Body of pancreas (tissue), 4 donors: ENCODE data around the gene PLAAT1. TPM values are rescaled to one million over a fixed set of nuclear protein-coding genes. Genes with fewer than 3 reads are reported as not detected.

Experiments used
- ATAC-seq: fragments of 150-250 bp; one replicate; pipeline ENCODE4 v1.9.1; 2016
- DNase-seq, 4 donors: peaks; one replicate each; pipeline ENCODE4 v3.0.0-alpha.2; 2019
- H3K27ac ChIP-seq, 4 donors: fragments of 200-600 bp; sonication (generic); 1 replicate in 3 of 4; 2 replicates in 1 of 4; pipeline versions ENCODE4 v1.5.1 to v1.6.1; 2016 to 2019; ENCODE audit warnings: mild to moderate bottlenecking in 1 of 4, mixed read lengths in 1 of 4, moderate library complexity in 1 of 4
- H3K27me3 ChIP-seq, 2 donors: fragments of 200-600 bp; sonication (generic); one replicate each; pipeline ENCODE4 v1.6.0; 2016; ENCODE audit warnings: mild to moderate bottlenecking in 1 of 2
- H3K36me3 ChIP-seq, 2 donors: fragments of 200-600 bp; sonication (generic); replicated peaks in 1 of 2; 2 replicates each; pipeline ENCODE4 v1.5.1; 2016; ENCODE audit warnings: low read depth in 2 of 2; ENCODE audit not compliant: insufficient read depth in 1 of 2
- H3K4me1 ChIP-seq: fragments of 200-600 bp; sonication (generic); one replicate; pipeline ENCODE4 v1.6.0; 2016
- H3K4me3 ChIP-seq, 2 donors: fragments of 200-600 bp; sonication (generic); 1 replicate in 1 of 2; 2 replicates in 1 of 2; pipeline ENCODE4 v1.5.1; 2016 to 2019
- H3K9me3 ChIP-seq, 3 donors: fragments of 200-600 bp; sonication (generic); 1 replicate in 2 of 3; 2 replicates in 1 of 3; pipeline ENCODE4 v1.5.1; 2016
- CTCF ChIP-seq, 7 experiments: fragments of 450-650 bp in 4 of 7; fragments of 200-600 bp in 3 of 7; sonication (generic) in 3 of 7; IDR thresholded peaks; one replicate each; pipeline ENCODE4 v1.5.1; 2016 to 2019; ENCODE audit warnings: antibody characterized with exemption in 7 of 7
- POLR2A ChIP-seq, 3 donors: fragments of 450-650 bp; IDR thresholded peaks; one replicate each; pipeline ENCODE4 v1.6.1; 2016; ENCODE audit warnings: antibody characterized with exemption in 3 of 3, mild to moderate bottlenecking in 2 of 3
- WGBS, 2 donors: methylation state at CpG; one replicate each; pipeline ENCODE4 v1.1.5; 2017; 5-methylcytosine and 5-hydroxymethylcytosine counted together
- intact Hi-C: fragments of 100-400 bp; cut with DNase I; formaldehyde crosslinking; loops from one replicate; pipeline ENCODE4 v1.15.1; 2023
- total RNA-seq, 2 donors: library from RNA; depleted of rRNA; stranded (reverse); fragments of >200 nt; gene quantifications; one replicate each; pipeline ENCODE4 v1.1.0, GENCODE V29; 2016

The PLAAT1 gene
- total RNA-seq, 2 donors from 2014 or later = not detected

- H3K4me1 ChIP-seq = peaks cover 6% of the 10 kb centered on the region
- no peak for TF ChIP-seq CTCF (IDR thresholded peaks at IDR 0.05)
- H3K9me3 ChIP-seq = no peaks in the 10 kb centered on the region
- intact Hi-C loops = no loop called here
- ATAC-seq (no peak), DNase-seq (no peak)
- H3K27me3 ChIP-seq = no peaks in the 10 kb centered on the region
- H3K36me3 ChIP-seq = no peaks in the 10 kb centered on the region
- no peak overlapping the region for H3K27ac ChIP-seq
- H3K4me3 ChIP-seq = no peak overlapping the region
- 60 to 67% methylated on average over 5 of the region's 5 CpGs for WGBS, 2 donors
These were observed 4.0 kb upstream of the PLAAT1 start for GRCh38 chr3:193237030-193237429.

DNA sequence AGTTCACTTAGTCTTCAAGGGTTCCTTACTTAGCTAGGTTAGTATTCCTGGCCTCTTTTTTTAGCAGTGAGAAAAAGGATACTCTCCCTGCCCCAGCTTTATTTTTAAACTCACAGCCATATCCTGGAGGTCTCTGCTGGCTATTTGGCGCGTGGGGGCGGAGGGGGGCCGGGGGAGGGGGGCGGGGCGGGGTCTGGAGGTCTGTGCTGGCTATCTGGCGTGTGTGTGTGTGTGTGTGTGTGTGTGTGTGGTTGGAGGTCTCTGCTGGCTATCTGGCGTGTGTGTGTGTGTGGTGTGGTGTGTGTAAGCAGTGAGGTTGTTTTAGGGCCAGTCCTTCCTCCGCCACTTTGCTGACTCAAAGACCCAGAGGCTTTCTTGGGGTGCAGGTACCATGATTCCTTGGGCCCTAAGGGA is 579 bp upstream of the PLAAT1 start:
- DNase-seq = peak in 1 of 4 donors; percentile 4
- no peaks in the 10 kb centered on the region for H3K27me3 ChIP-seq
- ATAC-seq = peak; percentile 15
- no peak overlapping the region for H3K27ac ChIP-seq
- intact Hi-C loops = no loop called here
- no peaks in the 10 kb centered on the region for H3K9me3 ChIP-seq
- WGBS, 2 donors = 0 to 1% methylated on average over 3 to 7 of the region's 9 CpGs
- H3K36me3 ChIP-seq = no peaks in the 10 kb centered on the region
- peak overlapping the region in 1 of 2 donors; percentile 48 for H3K4me3 ChIP-seq
- peaks cover 6% of the 10 kb centered on the region for H3K4me1 ChIP-seq
- TF ChIP-seq POLR2A (IDR thresholded peaks at IDR 0.05) = no peak
- no peak for TF ChIP-seq CTCF (IDR thresholded peaks at IDR 0.05)

GRCh38 chr3:193241716-193242115 is 694 bp downstream of the PLAAT1 start:
- 79 to 89% methylated on average over 11 of the region's 11 CpGs for WGBS, 2 donors
- Histone ChIP-seq H3K9me3 (no peaks in the 10 kb centered on the region), H3K4me1 (peaks cover 6% of the 10 kb centered on the region), H3K27me3 (no peaks in the 10 kb centered on the region), H3K36me3 (no peaks in the 10 kb centered on the region), H3K27ac (no peak overlapping the region), H3K4me3 (no peak overlapping the region)
- TF ChIP-seq CTCF (IDR thresholded peaks at IDR 0.05) = no peak
- no peak for TF ChIP-seq POLR2A (IDR thresholded peaks at IDR 0.05)
- ATAC-seq = no peak
- DNase-seq = no peak
- intact Hi-C loops = no loop called here

- Histone ChIP-seq H3K36me3 (no peaks in the 10 kb centered on the region), H3K27me3 (no peaks in the 10 kb centered on the region), H3K27ac (no peak overlapping the region), H3K4me1 (peaks cover 6% of the 10 kb centered on the region), H3K9me3 (no peaks in the 10 kb centered on the region), H3K4me3 (no peak overlapping the region)
- WGBS, 2 donors = 79 to 81% methylated on average over 3 of the region's 3 CpGs
- no peak for DNase-seq
- TF ChIP-seq POLR2A (IDR thresholded peaks at IDR 0.05) (no peak), CTCF (IDR thresholded peaks at IDR 0.05) (no peak)
- ATAC-seq = no peak
- intact Hi-C loops = no loop called here
These were observed 2.5 kb downstream of the PLAAT1 start for GRCh38 chr3:193243571-193243970.

GRCh38 chr3:193248848-193249468 is 7.9 kb downstream of the PLAAT1 start:
- ATAC-seq (no peak), DNase-seq (no peak)
- WGBS, 2 donors = 48 to 69% methylated on average over 2 of the region's 2 CpGs
- no peaks in the 10 kb centered on the region for H3K27me3 ChIP-seq
- intact Hi-C loops = no loop called here
- no peaks in the 10 kb centered on the region for H3K36me3 ChIP-seq
- TF ChIP-seq CTCF (IDR thresholded peaks at IDR 0.05) = no peak
- TF ChIP-seq POLR2A (IDR thresholded peaks at IDR 0.05) = no peak
- H3K4me1 ChIP-seq = no peaks in the 10 kb centered on the region
- H3K9me3 ChIP-seq = peaks cover 0 to 14% (median 0%) of the 10 kb centered on the region in 3 donors
- H3K4me3 ChIP-seq = no peak overlapping the region
- H3K27ac ChIP-seq = no peak overlapping the region
